Measurements from ENCODE around the gene GOLIM4.

DNA sequence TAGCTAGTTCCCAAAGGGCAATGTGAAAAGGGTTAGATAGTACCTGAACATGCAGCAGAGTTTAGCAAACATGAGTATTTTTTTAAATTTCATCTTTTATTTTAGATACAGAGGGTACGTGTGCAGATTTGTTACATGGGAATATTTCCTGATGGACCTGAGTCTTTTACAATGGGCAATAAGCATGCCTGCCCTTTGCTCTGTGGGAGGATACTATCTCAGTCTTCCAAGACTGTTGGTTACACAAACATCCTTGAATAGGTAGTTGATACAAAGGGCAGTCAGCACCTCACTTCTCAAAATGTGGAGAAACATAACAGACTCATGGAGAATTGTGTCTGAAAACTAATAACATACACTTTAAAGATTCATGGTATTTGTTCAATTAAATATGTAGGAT, 103.3 kb downstream of the GOLIM4 start:
- TF ChIP-seq EP300 (IDR thresholded peaks at IDR 0.05) (no peak), POLR2A (IDR thresholded peaks at IDR 0.05) (no peak)
- TF ChIP-seq, protein P1, sequence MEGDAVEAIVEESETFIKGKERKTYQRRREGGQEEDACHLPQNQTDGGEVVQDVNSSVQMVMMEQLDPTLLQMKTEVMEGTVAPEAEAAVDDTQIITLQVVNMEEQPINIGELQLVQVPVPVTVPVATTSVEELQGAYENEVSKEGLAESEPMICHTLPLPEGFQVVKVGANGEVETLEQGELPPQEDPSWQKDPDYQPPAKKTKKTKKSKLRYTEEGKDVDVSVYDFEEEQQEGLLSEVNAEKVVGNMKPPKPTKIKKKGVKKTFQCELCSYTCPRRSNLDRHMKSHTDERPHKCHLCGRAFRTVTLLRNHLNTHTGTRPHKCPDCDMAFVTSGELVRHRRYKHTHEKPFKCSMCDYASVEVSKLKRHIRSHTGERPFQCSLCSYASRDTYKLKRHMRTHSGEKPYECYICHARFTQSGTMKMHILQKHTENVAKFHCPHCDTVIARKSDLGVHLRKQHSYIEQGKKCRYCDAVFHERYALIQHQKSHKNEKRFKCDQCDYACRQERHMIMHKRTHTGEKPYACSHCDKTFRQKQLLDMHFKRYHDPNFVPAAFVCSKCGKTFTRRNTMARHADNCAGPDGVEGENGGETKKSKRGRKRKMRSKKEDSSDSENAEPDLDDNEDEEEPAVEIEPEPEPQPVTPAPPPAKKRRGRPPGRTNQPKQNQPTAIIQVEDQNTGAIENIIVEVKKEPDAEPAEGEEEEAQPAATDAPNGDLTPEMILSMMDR (IDR thresholded peaks at IDR 0.05) = no peak
